ENCODE results near the gene ST6GALNAC4. TPM values are rescaled to one million over a fixed set of nuclear protein-coding genes. Genes with fewer than 3 reads are reported as not detected.

The ST6GALNAC4 gene
- total RNA-seq (2014; rRNA removed; shearing (Covaris generic)), result 26.5 and 43.5 TPM in 2 replicates

- Histone ChIP-seq H3K9me3 (replicated peaks) (no peaks in the 10 kb centered on the region), H3K27me3 (replicated peaks) (no peaks in the 10 kb centered on the region), H3K27ac (no peak within 1 kb of the TSS; the same call in 1 of the 2 replicates), H3K4me3 (peak within 1 kb of the TSS; percentile 53), H3K36me3 (peaks cover 19% of the 10 kb centered on the region), H3K4me1 (replicated peaks) (peaks cover 52% of the 10 kb centered on the region)
- peak; percentile 64 to 92 for DNase-seq (ENCODE audit: low read depth in 1 of 2, low spot score in 2 of 2)
Measured at GRCh38 chr9:127916720-127917581, at the start of gene ST6GALNAC4. TSS of gene ST6GALNAC4 (minus strand) at chr9:127917041. CDS start at chr9:127916419, 622 bp downstream.

GRCh38 chr9:127965953-127966352 lies 49.1 kb upstream of the ST6GALNAC4 start:
- DNase-seq (ENCODE audit: low read depth in 1 of 2, low spot score in 2 of 2), result no peak
- Histone ChIP-seq H3K27me3 (replicated peaks) (no peaks in the 10 kb centered on the region), H3K4me1 (replicated peaks) (peaks cover 28% of the 10 kb centered on the region), H3K27ac (peak overlapping the region; percentile 54), H3K4me3 (no peak overlapping the region), H3K9me3 (replicated peaks) (no peaks in the 10 kb centered on the region), H3K36me3 (no peaks in the 10 kb centered on the region)

- Histone ChIP-seq H3K4me3 (no peak overlapping the region), H3K4me1 (replicated peaks) (peaks cover 18% of the 10 kb centered on the region), H3K36me3 (no peaks in the 10 kb centered on the region), H3K27ac (no peak overlapping the region), H3K9me3 (replicated peaks) (no peaks in the 10 kb centered on the region), H3K27me3 (replicated peaks) (no peaks in the 10 kb centered on the region)
- DNase-seq (ENCODE audit: low read depth in 1 of 2, low spot score in 2 of 2), result no peak
Measured at GRCh38 chr9:127963359-127964064, 46.7 kb upstream of the ST6GALNAC4 start.

- Histone ChIP-seq H3K4me1 (replicated peaks) (peaks cover 13% of the 10 kb centered on the region), H3K36me3 (no peaks in the 10 kb centered on the region), H3K4me3 (no peak overlapping the region), H3K9me3 (replicated peaks) (no peaks in the 10 kb centered on the region), H3K27me3 (replicated peaks) (no peaks in the 10 kb centered on the region), H3K27ac (no peak overlapping the region)
- DNase-seq (ENCODE audit: low read depth in 1 of 2, low spot score in 2 of 2), result no peak
Measured at GRCh38 chr9:127963041-127963358, 46.2 kb upstream of the ST6GALNAC4 start.

GRCh38 chr9:127962278-127962677 lies 45.4 kb upstream of the ST6GALNAC4 start:
- H3K4me1 ChIP-seq (replicated peaks), result peaks cover 12% of the 10 kb centered on the region
- no peaks in the 10 kb centered on the region for H3K9me3 ChIP-seq (replicated peaks)
- no peak for DNase-seq (ENCODE audit: low read depth in 1 of 2, low spot score in 2 of 2)
- no peak overlapping the region for H3K27ac ChIP-seq
- no peaks in the 10 kb centered on the region for H3K27me3 ChIP-seq (replicated peaks)
- H3K4me3 ChIP-seq, result no peak overlapping the region
- H3K36me3 ChIP-seq, result no peaks in the 10 kb centered on the region

- Histone ChIP-seq H3K4me1 (replicated peaks) (peaks cover 12% of the 10 kb centered on the region), H3K27ac (no peak overlapping the region), H3K4me3 (no peak overlapping the region)
Measured at GRCh38 chr9:127961613-127962155, 44.8 kb upstream of the ST6GALNAC4 start.

GRCh38 chr9:127961155-127961490 lies 44.3 kb upstream of the ST6GALNAC4 start:
- Histone ChIP-seq H3K4me1 (replicated peaks) (peaks cover 11% of the 10 kb centered on the region), H3K9me3 (replicated peaks) (no peaks in the 10 kb centered on the region), H3K36me3 (no peaks in the 10 kb centered on the region), H3K4me3 (no peak overlapping the region), H3K27ac (no peak overlapping the region), H3K27me3 (replicated peaks) (no peaks in the 10 kb centered on the region)
- no peak for DNase-seq (ENCODE audit: low read depth in 1 of 2, low spot score in 2 of 2)

More at GRCh38 chr9:127961613-127962155, 44.8 kb upstream of the ST6GALNAC4 start:
- Histone ChIP-seq H3K36me3 (no peaks in the 10 kb centered on the region), H3K9me3 (replicated peaks) (no peaks in the 10 kb centered on the region), H3K27me3 (replicated peaks) (no peaks in the 10 kb centered on the region)
- no peak for DNase-seq (ENCODE audit: low read depth in 1 of 2, low spot score in 2 of 2)

GRCh38 chr9:127960410-127961154 lies 43.7 kb upstream of the ST6GALNAC4 start:
- no peaks in the 10 kb centered on the region for H3K27me3 ChIP-seq (replicated peaks)
- H3K9me3 ChIP-seq (replicated peaks), result no peaks in the 10 kb centered on the region
- peaks cover 8% of the 10 kb centered on the region for H3K4me1 ChIP-seq (replicated peaks)
- H3K27ac ChIP-seq, result no peak overlapping the region
- no peak overlapping the region for H3K4me3 ChIP-seq
- DNase-seq (ENCODE audit: low read depth in 1 of 2, low spot score in 2 of 2), result no peak
- no peaks in the 10 kb centered on the region for H3K36me3 ChIP-seq

- Histone ChIP-seq H3K27me3 (replicated peaks) (no peaks in the 10 kb centered on the region), H3K4me1 (replicated peaks) (peaks cover 5% of the 10 kb centered on the region; the same call in 1 of the 2 replicates), H3K27ac (no peak overlapping the region), H3K9me3 (replicated peaks) (no peaks in the 10 kb centered on the region), H3K4me3 (no peak overlapping the region), H3K36me3 (no peaks in the 10 kb centered on the region)
- DNase-seq (ENCODE audit: low read depth in 1 of 2, low spot score in 2 of 2), result no peak
Measured at GRCh38 chr9:127959841-127960409, 43.1 kb upstream of the ST6GALNAC4 start.

- H3K4me3 ChIP-seq, result no peak overlapping the region
- peaks cover 5% of the 10 kb centered on the region; the same call in 1 of the 2 replicates for H3K4me1 ChIP-seq (replicated peaks)
- H3K36me3 ChIP-seq, result no peaks in the 10 kb centered on the region
- H3K27ac ChIP-seq, result no peak overlapping the region
- no peaks in the 10 kb centered on the region for H3K27me3 ChIP-seq (replicated peaks)
- no peak for DNase-seq (ENCODE audit: low read depth in 1 of 2, low spot score in 2 of 2)
- no peaks in the 10 kb centered on the region for H3K9me3 ChIP-seq (replicated peaks)
Measured at GRCh38 chr9:127959398-127959797, 42.6 kb upstream of the ST6GALNAC4 start.

- no peak overlapping the region for H3K4me3 ChIP-seq
- DNase-seq (ENCODE audit: low read depth in 1 of 2, low spot score in 2 of 2), result no peak
- no peaks in the 10 kb centered on the region for H3K9me3 ChIP-seq (replicated peaks)
- H3K27ac ChIP-seq, result no peak overlapping the region
- H3K4me1 ChIP-seq (replicated peaks), result peaks cover 5% of the 10 kb centered on the region; the same call in 1 of the 2 replicates
- H3K27me3 ChIP-seq (replicated peaks), result no peaks in the 10 kb centered on the region
- no peaks in the 10 kb centered on the region for H3K36me3 ChIP-seq
Measured at GRCh38 chr9:127958728-127959127, 41.9 kb upstream of the ST6GALNAC4 start.

GRCh38 chr9:127955294-127956015 lies 38.6 kb upstream of the ST6GALNAC4 start:
- no peaks in the 10 kb centered on the region for H3K36me3 ChIP-seq
- no peaks in the 10 kb centered on the region for H3K27me3 ChIP-seq (replicated peaks)
- no peak for DNase-seq (ENCODE audit: low read depth in 1 of 2, low spot score in 2 of 2)
- no peak overlapping the region for H3K4me3 ChIP-seq
- H3K4me1 ChIP-seq (replicated peaks), result peaks cover 5% of the 10 kb centered on the region; the same call in 1 of the 2 replicates
- H3K27ac ChIP-seq, result no peak overlapping the region
- no peaks in the 10 kb centered on the region for H3K9me3 ChIP-seq (replicated peaks)
